Activated CD4-positive, alpha-beta memory T cell treated with anti-CD3 and anti-CD28 coated beads for 36 hours (primary cell): ENCODE results near the gene RGS6. TPM values are rescaled to one million over a fixed set of nuclear protein-coding genes. Genes with fewer than 3 reads are reported as not detected.

Experiments
- CTCF ChIA-PET: fragments of 350-600 bp; sonication (Branson Sonifier 250); formaldehyde crosslinking; loops from one replicate; lab custom pipeline; 2021; ENCODE audit warnings: antibody characterized with exemption, inconsistent platforms; lab: Charles Lee
- POLR2A ChIA-PET: fragments of 350-600 bp; sonication (Branson Sonifier 250); formaldehyde crosslinking; loops from one replicate; lab custom pipeline; 2021; ENCODE audit warnings: antibody characterized with exemption; lab: Charles Lee
- DNase-seq: peaks from one replicate; pipeline ENCODE4 v3.0.0-alpha.2; 2020
- H3K27ac Mint-ChIP-seq: one replicate; pipeline ENCODE4 v1.8.0; 2021; ENCODE audit warnings: mixed read lengths
- H3K27me3 Mint-ChIP-seq: one replicate; pipeline ENCODE4 v1.8.0; 2021; ENCODE audit warnings: mixed read lengths
- H3K36me3 Mint-ChIP-seq: one replicate; pipeline ENCODE4 v1.8.0; 2021; ENCODE audit warnings: mixed read lengths
- H3K4me1 Mint-ChIP-seq: one replicate; pipeline ENCODE4 v1.8.0; 2021; ENCODE audit warnings: low read depth, mixed read lengths
- H3K4me3 Mint-ChIP-seq: one replicate; pipeline ENCODE4 v1.8.0; 2021; ENCODE audit warnings: mild to moderate bottlenecking, mixed read lengths
- H3K9me3 Mint-ChIP-seq: one replicate; pipeline ENCODE4 v1.8.0; 2021; ENCODE audit warnings: mixed read lengths
- intact Hi-C: fragments of 100-400 bp; cut with micrococcal nuclease; formaldehyde crosslinking; loops from one replicate; pipeline ENCODE4 v1.15.1; 2023
- total RNA-seq, 2 experiments: library from RNA; stranded (reverse); gene quantifications; one replicate each; pipeline ENCODE4 v1.2.3, GENCODE V29; 2021

RGS6 gene
- total RNA-seq, 2 experiments from 2014 or later = 0.15 to 0.19 TPM

GRCh38 chr14:72521968-72522741 is 589.9 kb downstream of the RGS6 start:
- H3K36me3 Mint-ChIP-seq = no peaks in the 10 kb centered on the region
- H3K9me3 Mint-ChIP-seq = peaks cover 9% of the 10 kb centered on the region
- H3K27ac Mint-ChIP-seq = no peak overlapping the region
- H3K4me3 Mint-ChIP-seq = no peak overlapping the region
- intact Hi-C loops = loop anchor here (1.0 to 5.0 kb wide), 2 partner anchors 72 to 145 kb away; no protein-coding TSS in a partner anchor
- DNase-seq = no peak
- ChIA-PET CTCF (no interaction called here), POLR2A (interaction anchor here (1.5 kb wide), 1 partner anchor 372 kb away, joined by 5 read pairs; the partner anchor contains the start of gene DPF3)
- no peaks in the 10 kb centered on the region for H3K27me3 Mint-ChIP-seq
- peaks cover 60% of the 10 kb centered on the region for H3K4me1 Mint-ChIP-seq

GRCh38 chr14:72522847-72523246 is 590.6 kb downstream of the RGS6 start:
- CTCF ChIA-PET = no interaction called here
- Mint-ChIP-seq H3K4me1 (peaks cover 53% of the 10 kb centered on the region), H3K9me3 (peaks cover 9% of the 10 kb centered on the region), H3K36me3 (no peaks in the 10 kb centered on the region), H3K27me3 (no peaks in the 10 kb centered on the region), H3K27ac (no peak overlapping the region), H3K4me3 (no peak overlapping the region)
- intact Hi-C loops = loop anchor here (5.0 kb wide), 1 partner anchor 144 kb away; no protein-coding TSS in a partner anchor
- POLR2A ChIA-PET = no interaction called here
- DNase-seq = no peak

GRCh38 chr14:72523424-72524294 is 591.4 kb downstream of the RGS6 start:
- POLR2A ChIA-PET = no interaction called here
- Mint-ChIP-seq H3K27me3 (no peaks in the 10 kb centered on the region), H3K36me3 (no peaks in the 10 kb centered on the region), H3K27ac (no peak overlapping the region), H3K9me3 (peaks cover 9% of the 10 kb centered on the region), H3K4me1 (peaks cover 50% of the 10 kb centered on the region), H3K4me3 (no peak overlapping the region)
- intact Hi-C loops = loop anchor here (5.0 kb wide), 1 partner anchor 144 kb away; no protein-coding TSS in a partner anchor
- CTCF ChIA-PET = interaction anchor here (1.5 kb wide), 1 partner anchor 380 kb away, joined by 3 read pairs; no protein-coding TSS in a partner anchor
- DNase-seq = no peak

DNA sequence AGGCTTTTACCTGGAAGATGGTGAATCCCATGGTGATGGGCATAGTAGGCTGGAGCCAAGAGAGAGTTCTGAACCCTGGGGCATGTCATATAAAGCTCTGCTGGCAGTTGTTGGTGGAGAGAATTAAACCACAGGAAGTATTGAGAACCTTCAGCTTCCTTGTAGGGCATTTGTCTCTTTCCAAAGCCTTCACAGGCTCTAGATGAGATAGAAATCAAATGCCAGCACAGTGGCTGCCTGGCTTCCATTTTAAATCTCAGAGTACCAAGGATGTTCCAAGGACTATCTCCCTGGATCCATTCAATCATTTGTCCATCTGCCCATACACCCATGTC is 592.0 kb downstream of the RGS6 start:
- H3K4me3 Mint-ChIP-seq = no peak overlapping the region
- H3K9me3 Mint-ChIP-seq = peaks cover 9% of the 10 kb centered on the region
- H3K27ac Mint-ChIP-seq = no peak overlapping the region
- no peak for DNase-seq
- H3K36me3 Mint-ChIP-seq = no peaks in the 10 kb centered on the region
- peaks cover 44% of the 10 kb centered on the region for H3K4me1 Mint-ChIP-seq
- ChIA-PET CTCF (interaction anchor here (1.5 kb wide), 1 partner anchor 380 kb away, joined by 3 read pairs; no protein-coding TSS in a partner anchor), POLR2A (interaction anchor here (1.4 kb wide), 1 partner anchor 10 kb away, joined by 3 read pairs; no protein-coding TSS in a partner anchor)
- intact Hi-C loops = loop anchor here (5.0 kb wide), 1 partner anchor 143 kb away; no protein-coding TSS in a partner anchor
- no peaks in the 10 kb centered on the region for H3K27me3 Mint-ChIP-seq

GRCh38 chr14:72525087-72525915 is 593.1 kb downstream of the RGS6 start:
- ChIA-PET POLR2A (interaction anchor here (1.4 kb wide), 1 partner anchor 9 kb away, joined by 3 read pairs; no protein-coding TSS in a partner anchor), CTCF (interaction anchor here (0.6 to 1.5 kb wide), 2 partner anchors 8 to 379 kb away, joined by 3 read pairs; no protein-coding TSS in a partner anchor)
- Mint-ChIP-seq H3K27ac (no peak overlapping the region), H3K4me1 (peaks cover 34% of the 10 kb centered on the region), H3K27me3 (no peaks in the 10 kb centered on the region), H3K36me3 (no peaks in the 10 kb centered on the region), H3K9me3 (peaks cover 3% of the 10 kb centered on the region), H3K4me3 (no peak overlapping the region)
- no peak for DNase-seq
- intact Hi-C loops = no loop called here

- POLR2A ChIA-PET = no interaction called here
- no peak for DNase-seq
- Mint-ChIP-seq H3K27ac (no peak overlapping the region), H3K27me3 (no peaks in the 10 kb centered on the region), H3K36me3 (no peaks in the 10 kb centered on the region), H3K9me3 (peaks cover 1% of the 10 kb centered on the region), H3K4me3 (no peak overlapping the region), H3K4me1 (peaks cover 26% of the 10 kb centered on the region)
- CTCF ChIA-PET = interaction anchor here (1.3 to 2.0 kb wide), 2 partner anchors 13 to 14 kb away, joined by 3 to 7 read pairs; no protein-coding TSS in a partner anchor
- intact Hi-C loops = no loop called here
Observed at GRCh38 chr14:72527591-72527990, 595.4 kb downstream of the RGS6 start.

DNA sequence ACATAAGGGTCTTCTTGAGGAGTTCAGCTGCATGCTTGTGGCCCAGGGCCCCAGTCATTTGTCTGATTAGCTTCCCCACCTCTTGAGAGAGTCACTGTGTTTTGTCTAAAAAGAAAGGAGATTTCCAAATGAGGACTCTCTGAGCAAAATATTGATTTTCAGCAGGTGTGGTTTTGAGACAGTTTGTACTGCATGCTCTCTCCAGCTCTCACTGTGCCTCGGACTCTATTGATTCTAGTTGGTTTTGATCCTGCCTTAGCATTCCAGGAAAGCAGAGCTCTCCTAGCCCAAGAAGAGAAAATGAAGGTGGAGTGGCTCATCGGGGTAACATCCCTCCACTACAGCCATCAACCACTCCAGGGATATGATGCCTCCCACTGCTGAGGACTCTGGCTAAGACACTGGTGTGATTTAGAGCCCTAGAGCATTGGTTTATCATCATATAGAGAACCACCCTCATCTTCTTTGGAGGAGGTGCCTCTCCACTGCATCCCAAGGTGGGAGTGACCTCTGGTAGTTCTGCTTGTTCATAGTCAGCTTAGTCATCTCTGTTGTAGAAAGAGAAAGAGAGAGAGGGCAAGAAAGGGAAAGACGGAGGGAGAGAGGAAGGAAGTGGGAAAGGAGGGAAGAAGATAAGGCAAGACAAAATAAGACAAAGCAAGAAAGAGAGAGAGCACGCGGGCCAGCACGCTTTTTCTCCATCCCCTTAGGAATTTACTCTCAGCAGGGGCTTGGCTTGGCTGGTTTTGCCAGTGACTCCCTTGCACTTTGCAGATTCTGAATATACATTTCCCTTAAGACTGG is 596.0 kb downstream of the RGS6 start:
- intact Hi-C loops = no loop called here
- no peak overlapping the region for H3K4me3 Mint-ChIP-seq

GRCh38 chr14:72528863-72529175 is 596.6 kb downstream of the RGS6 start:
- Mint-ChIP-seq H3K36me3 (peaks cover 2% of the 10 kb centered on the region), H3K27me3 (no peaks in the 10 kb centered on the region), H3K4me3 (no peak overlapping the region), H3K27ac (no peak overlapping the region), H3K9me3 (peaks cover 13% of the 10 kb centered on the region), H3K4me1 (peaks cover 33% of the 10 kb centered on the region)
- POLR2A ChIA-PET = no interaction called here
- CTCF ChIA-PET = interaction anchor here (1.0 to 1.3 kb wide), 2 partner anchors 9 kb away, joined by 3 read pairs; no protein-coding TSS in a partner anchor
- no peak for DNase-seq
- intact Hi-C loops = no loop called here

More for the DNA sequence above, 596.0 kb downstream of the RGS6 start:
- DNase-seq = no peak
- no peaks in the 10 kb centered on the region for H3K36me3 Mint-ChIP-seq
- H3K27me3 Mint-ChIP-seq = no peaks in the 10 kb centered on the region
- ChIA-PET CTCF (interaction anchor here (1.0 to 2.0 kb wide), 3 partner anchors 9 to 15 kb away, joined by 3 to 7 read pairs (median 3); no protein-coding TSS in a partner anchor), POLR2A (no interaction called here)
- peaks cover 7% of the 10 kb centered on the region for H3K9me3 Mint-ChIP-seq
- no peak overlapping the region for H3K27ac Mint-ChIP-seq
- H3K4me1 Mint-ChIP-seq = peaks cover 32% of the 10 kb centered on the region

DNA sequence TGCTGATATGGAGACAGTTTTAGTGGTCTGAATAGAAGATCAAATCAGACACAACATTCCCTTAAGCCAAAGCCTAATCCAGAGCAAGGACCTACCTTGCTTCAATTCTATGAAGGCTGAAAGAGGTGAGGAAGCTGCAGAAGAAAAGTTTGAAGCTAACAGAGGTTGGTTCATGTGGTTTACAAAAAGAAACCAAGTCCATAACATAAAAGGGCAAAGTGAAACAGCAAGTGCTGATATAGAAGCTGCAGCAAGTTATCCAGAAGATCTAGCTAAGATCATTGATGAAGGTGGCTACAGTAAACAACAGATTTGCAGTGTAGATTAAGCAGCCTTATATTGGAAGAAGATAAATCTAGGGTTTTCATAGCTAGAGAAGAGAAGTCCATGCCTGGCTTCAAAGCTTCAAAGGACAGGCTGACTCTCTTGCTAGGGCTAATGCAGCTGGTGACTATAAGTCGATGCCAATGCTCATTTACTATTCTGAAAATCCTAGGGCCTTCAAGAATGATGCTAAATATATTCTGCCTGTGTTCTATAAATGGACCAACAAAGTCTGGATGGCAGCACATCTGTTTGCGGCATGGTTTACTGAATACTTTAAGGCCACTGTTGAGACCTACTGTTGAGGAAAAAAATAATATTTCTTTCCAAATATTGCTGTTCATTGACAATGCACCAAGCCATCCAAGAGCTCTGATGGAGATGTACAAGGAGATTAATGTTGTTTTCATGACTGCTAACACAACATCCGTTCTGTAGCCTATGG is 600.6 kb downstream of the RGS6 start:
- ChIA-PET POLR2A (interaction anchor here (0.9 kb wide), 1 partner anchor 40 kb away, joined by 3 read pairs; no protein-coding TSS in a partner anchor), CTCF (interaction anchor here (1.1 to 1.2 kb wide), 2 partner anchors 19 to 416 kb away, joined by 4 to 8 read pairs; no protein-coding TSS in a partner anchor)
- H3K9me3 Mint-ChIP-seq = peaks cover 15% of the 10 kb centered on the region
- no peak overlapping the region for H3K4me3 Mint-ChIP-seq
- no peak overlapping the region for H3K27ac Mint-ChIP-seq
- no peaks in the 10 kb centered on the region for H3K27me3 Mint-ChIP-seq
- peaks cover 48% of the 10 kb centered on the region for H3K4me1 Mint-ChIP-seq
- H3K36me3 Mint-ChIP-seq = peaks cover 2% of the 10 kb centered on the region
- intact Hi-C loops = no loop called here
- no peak for DNase-seq

DNA sequence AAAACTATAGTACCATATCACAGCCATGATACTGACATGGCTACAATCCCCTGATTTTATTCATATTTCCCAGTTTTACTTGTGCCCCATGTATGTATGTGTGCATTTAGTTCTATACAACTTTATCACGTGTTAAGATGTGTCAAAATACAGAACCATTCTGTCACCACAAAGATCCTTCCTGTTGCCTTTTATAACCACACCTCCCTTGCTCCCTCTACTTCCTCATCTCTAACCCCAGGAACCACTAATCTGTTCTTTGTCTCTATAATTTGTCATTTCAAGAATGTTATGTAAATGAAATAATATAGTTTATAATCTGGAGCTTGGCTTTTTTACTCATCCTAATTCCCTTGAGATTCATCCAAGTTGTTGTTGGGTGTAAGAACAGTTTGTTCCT is 603.3 kb downstream of the RGS6 start:
- Mint-ChIP-seq H3K27me3 (no peaks in the 10 kb centered on the region), H3K9me3 (peaks cover 15% of the 10 kb centered on the region), H3K4me1 (peaks cover 43% of the 10 kb centered on the region), H3K27ac (no peak overlapping the region), H3K36me3 (peaks cover 2% of the 10 kb centered on the region), H3K4me3 (no peak overlapping the region)
- ChIA-PET POLR2A (no interaction called here), CTCF (no interaction called here)
- DNase-seq = no peak
- intact Hi-C loops = loop anchor here (1.0 to 5.0 kb wide), 2 partner anchors 16 to 57 kb away; no protein-coding TSS in a partner anchor
